HEK293 (cell line): ENCODE data around the gene TMEM63A.

ENCODE experiments used
- CTCF ChIA-PET: fragments of 350-600 bp; formaldehyde crosslinking; extraction: SDS; loops from one replicate; lab custom pipeline; 2021; ENCODE audit warnings: antibody characterized with exemption; lab: Yijun Ruan, JAX
- POLR2A ChIA-PET: fragments of 300-600 bp; formaldehyde crosslinking; extraction: SDS; loops from one replicate; lab custom pipeline; 2020; ENCODE audit warnings: antibody characterized with exemption, inconsistent platforms; lab: Yijun Ruan, JAX
- H3K27ac ChIP-seq: fragments of 200-500 bp; sonication (Bioruptor generic); 2 replicates; pipeline ENCODE4 v1.5.1; 2014; ENCODE audit warnings: low read depth, low read length, control low read depth, inconsistent platforms; ENCODE audit errors: extremely low read depth
- H3K36me3 ChIP-seq, 2 experiments: fragments of 200-500 bp in 1 of 2; sonication (Bioruptor generic) in 1 of 2; 1 replicate in 1 of 2; 2 replicates in 1 of 2; pipeline ENCODE4 v1.5.1; 2014 to 2017; ENCODE audit warnings: inconsistent platforms in 2 of 2, low read length in 2 of 2; ENCODE audit not compliant: control insufficient read depth in 2 of 2, insufficient read depth in 1 of 2
- H3K4me1 ChIP-seq: fragments of 200-500 bp; sonication (Bioruptor generic); 2 replicates; pipeline ENCODE4 v1.5.1; 2014; ENCODE audit warnings: mild to moderate bottlenecking, low read length, inconsistent platforms; ENCODE audit not compliant: control insufficient read depth, insufficient read depth
- H3K4me3 ChIP-seq: 2 replicates; pipeline ENCODE4 v1.5.1; 2011; ENCODE audit warnings: low read depth, mild to moderate bottlenecking, control low read depth, low read length, moderate library complexity
- H3K9me3 ChIP-seq: fragments of 200-500 bp; sonication (Bioruptor generic); 2 replicates; pipeline ENCODE4 v1.5.1; 2014; ENCODE audit warnings: low read depth, low read length, inconsistent platforms; ENCODE audit not compliant: control insufficient read depth, insufficient read depth
- SETDB1 ChIP-seq: IDR thresholded peaks from one replicate; pipeline ENCODE4 v1.6.1; 2017; ENCODE audit warnings: mild to moderate bottlenecking, low read length, moderate library complexity, mixed read lengths; ENCODE audit not compliant: insufficient read length
- ZIC2 ChIP-seq: fragments of 450-650 bp; formaldehyde crosslinking; IDR thresholded peaks from 2 replicates; pipeline ENCODE4 v1.5.1; 2016; ENCODE audit warnings: missing biosample characterization, missing genetic modification characterization
- ZNF114 ChIP-seq: fragments of 450-650 bp; formaldehyde crosslinking; IDR thresholded peaks from 2 replicates; pipeline ENCODE4 v1.5.0; 2017; ENCODE audit warnings: missing biosample characterization, missing genetic modification characterization
- ZNF157 ChIP-seq: fragments of 450-650 bp; formaldehyde crosslinking; IDR thresholded peaks from 2 replicates; pipeline ENCODE4 v1.5.1; 2016; ENCODE audit warnings: missing biosample characterization, missing genetic modification characterization
- ZNF2 ChIP-seq: fragments of 450-650 bp; formaldehyde crosslinking; IDR thresholded peaks from 2 replicates; pipeline ENCODE4 v1.5.1; 2016; ENCODE audit warnings: missing biosample characterization, missing genetic modification characterization
- ZNF214 ChIP-seq: fragments of 450-650 bp; formaldehyde crosslinking; IDR thresholded peaks from 2 replicates; pipeline ENCODE4 v1.5.1; 2017; ENCODE audit warnings: missing biosample characterization, mild to moderate bottlenecking, missing genetic modification characterization, borderline replicate concordance
- ZNF223 ChIP-seq: fragments of 450-650 bp; formaldehyde crosslinking; IDR thresholded peaks from 2 replicates; pipeline ENCODE4 v1.5.1; 2016; ENCODE audit warnings: missing biosample characterization, missing genetic modification characterization
- ZNF23 ChIP-seq: fragments of 450-650 bp; formaldehyde crosslinking; IDR thresholded peaks from 2 replicates; pipeline ENCODE4 v1.5.1; 2016; ENCODE audit warnings: missing biosample characterization, missing genetic modification characterization, borderline replicate concordance
- ZNF302 ChIP-seq: fragments of 450-650 bp; formaldehyde crosslinking; IDR thresholded peaks from 2 replicates; pipeline ENCODE4 v1.5.1; 2016; ENCODE audit warnings: missing biosample characterization, missing genetic modification characterization, low read depth
- ZNF354C ChIP-seq: fragments of 450-650 bp; formaldehyde crosslinking; IDR thresholded peaks from 2 replicates; pipeline ENCODE4 v1.5.1; 2016; ENCODE audit warnings: missing biosample characterization, missing genetic modification characterization, low read depth, borderline replicate concordance
- ZNF37A ChIP-seq: fragments of 450-650 bp; IDR thresholded peaks from 2 replicates; pipeline ENCODE4 v1.5.1; 2018; ENCODE audit warnings: missing biosample characterization, missing genetic modification characterization
- ZNF391 ChIP-seq: fragments of 450-650 bp; formaldehyde crosslinking; IDR thresholded peaks from 2 replicates; pipeline ENCODE4 v1.5.1; 2016; ENCODE audit warnings: low read depth, missing biosample characterization, missing genetic modification characterization, borderline replicate concordance
- ZNF404 ChIP-seq: fragments of 450-650 bp; formaldehyde crosslinking; IDR thresholded peaks from 2 replicates; pipeline ENCODE4 v1.5.1; 2017; ENCODE audit warnings: missing biosample characterization, missing genetic modification characterization
- ZNF510 ChIP-seq: fragments of 450-650 bp; formaldehyde crosslinking; IDR thresholded peaks from 2 replicates; pipeline ENCODE4 v1.5.1; 2018; ENCODE audit warnings: mild to moderate bottlenecking, missing genetic modification characterization, missing biosample characterization; ENCODE audit not compliant: insufficient replicate concordance
- ZNF521 ChIP-seq: fragments of 450-650 bp; formaldehyde crosslinking; IDR thresholded peaks from 2 replicates; pipeline ENCODE4 v1.5.1; 2017; ENCODE audit warnings: missing biosample characterization, mild to moderate bottlenecking, missing genetic modification characterization
- ZNF561 ChIP-seq: fragments of 450-650 bp; IDR thresholded peaks from 2 replicates; pipeline ENCODE4 v1.5.1; 2018; ENCODE audit warnings: missing biosample characterization, missing genetic modification characterization, borderline replicate concordance
- ZNF629 ChIP-seq: fragments of 450-650 bp; formaldehyde crosslinking; IDR thresholded peaks from 2 replicates; pipeline ENCODE4 v1.5.1; 2017; ENCODE audit warnings: missing biosample characterization, missing genetic modification characterization
- ZNF654 ChIP-seq: fragments of 450-650 bp; formaldehyde crosslinking; IDR thresholded peaks from 2 replicates; pipeline ENCODE4 v1.5.1; 2016; ENCODE audit warnings: low read depth, missing biosample characterization, missing genetic modification characterization
- ZNF670 ChIP-seq: fragments of 450-650 bp; formaldehyde crosslinking; IDR thresholded peaks from 2 replicates; pipeline ENCODE4 v1.5.1; 2016; ENCODE audit warnings: missing biosample characterization, missing genetic modification characterization, low read depth
- ZNF785 ChIP-seq: fragments of 450-650 bp; formaldehyde crosslinking; IDR thresholded peaks from 2 replicates; pipeline ENCODE4 v1.5.1; 2016; ENCODE audit warnings: missing biosample characterization, missing genetic modification characterization
- ZNF830 ChIP-seq: fragments of 450-650 bp; IDR thresholded peaks from 2 replicates; pipeline ENCODE4 v1.5.0; 2018; ENCODE audit warnings: missing biosample characterization, missing genetic modification characterization, low read depth, mild to moderate bottlenecking, moderate library complexity
- ZSCAN16 ChIP-seq: fragments of 450-650 bp; formaldehyde crosslinking; IDR thresholded peaks from 2 replicates; pipeline ENCODE4 v1.5.1; 2016; ENCODE audit warnings: missing biosample characterization, missing genetic modification characterization
- ZSCAN23 ChIP-seq: fragments of 450-650 bp; formaldehyde crosslinking; IDR thresholded peaks from 2 replicates; pipeline ENCODE4 v1.5.1; 2016; ENCODE audit warnings: missing biosample characterization, missing genetic modification characterization
- ZSCAN30 ChIP-seq: fragments of 450-650 bp; IDR thresholded peaks from 2 replicates; pipeline ENCODE4 v1.5.1; 2018; ENCODE audit warnings: missing biosample characterization, mild to moderate bottlenecking, missing genetic modification characterization, moderate library complexity
- ZXDB ChIP-seq: fragments of 450-650 bp; formaldehyde crosslinking; IDR thresholded peaks from 2 replicates; pipeline ENCODE4 v1.5.1; 2016; ENCODE audit warnings: missing biosample characterization, missing genetic modification characterization
- TF ChIP-seq, protein P1 (sequence below): IDR thresholded peaks from 2 replicates; pipeline ENCODE4 v1.6.1; 2011; ENCODE audit warnings: mild to moderate bottlenecking, low read depth, low read length, borderline replicate concordance
- TF ChIP-seq, protein P2 (sequence below): fragments of 450-650 bp; formaldehyde crosslinking; IDR thresholded peaks from 2 replicates; pipeline ENCODE4 v1.5.1; 2016; ENCODE audit warnings: missing biosample characterization, missing genetic modification characterization, low read depth
- TF ChIP-seq, protein P3 (sequence below): fragments of 450-650 bp; formaldehyde crosslinking; IDR thresholded peaks from 2 replicates; pipeline ENCODE4 v1.5.1; 2017; ENCODE audit warnings: missing biosample characterization, missing genetic modification characterization
- TF ChIP-seq, protein P4 (sequence below): fragments of 450-650 bp; formaldehyde crosslinking; IDR thresholded peaks from 2 replicates; pipeline ENCODE4 v1.5.1; 2016; ENCODE audit warnings: missing biosample characterization, missing genetic modification characterization

Gene TMEM63A

DNA sequence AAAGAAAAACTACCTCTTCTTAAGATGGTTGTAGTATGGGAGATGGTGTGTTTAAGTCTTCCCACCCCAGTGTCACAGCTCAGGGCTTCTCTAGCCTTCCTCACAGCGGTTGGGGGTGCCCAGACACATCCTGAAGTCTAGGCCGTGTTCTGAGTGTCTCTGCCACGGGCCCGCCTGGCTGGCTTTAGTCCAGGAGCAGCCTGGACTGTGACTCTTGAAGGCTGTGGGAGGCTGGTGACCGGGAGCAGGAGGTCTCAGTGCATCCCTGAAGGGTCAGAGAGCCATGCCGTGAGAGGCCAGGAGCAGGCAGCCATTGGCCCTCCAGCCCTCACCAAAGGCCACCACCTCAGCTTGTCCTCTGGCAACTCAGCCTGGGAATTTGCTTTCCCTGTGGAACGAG lies 67.8 kb downstream of the TMEM63A start (continued):
- TF ChIP-seq, protein P1, sequence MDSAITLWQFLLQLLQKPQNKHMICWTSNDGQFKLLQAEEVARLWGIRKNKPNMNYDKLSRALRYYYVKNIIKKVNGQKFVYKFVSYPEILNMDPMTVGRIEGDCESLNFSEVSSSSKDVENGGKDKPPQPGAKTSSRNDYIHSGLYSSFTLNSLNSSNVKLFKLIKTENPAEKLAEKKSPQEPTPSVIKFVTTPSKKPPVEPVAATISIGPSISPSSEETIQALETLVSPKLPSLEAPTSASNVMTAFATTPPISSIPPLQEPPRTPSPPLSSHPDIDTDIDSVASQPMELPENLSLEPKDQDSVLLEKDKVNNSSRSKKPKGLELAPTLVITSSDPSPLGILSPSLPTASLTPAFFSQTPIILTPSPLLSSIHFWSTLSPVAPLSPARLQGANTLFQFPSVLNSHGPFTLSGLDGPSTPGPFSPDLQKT: no peak
- no peak for TF ChIP-seq ZNF354C (tag by site-specific recombination)
- no peak for TF ChIP-seq ZSCAN23 (tag by site-specific recombination)
- no peak for TF ChIP-seq ZNF521 (tag by site-specific recombination)
- TF ChIP-seq ZNF391 (tag by site-specific recombination): no peak
- no peak for TF ChIP-seq ZNF302
- TF ChIP-seq ZNF510: no peak
- no peak for TF ChIP-seq ZNF670

DNA sequence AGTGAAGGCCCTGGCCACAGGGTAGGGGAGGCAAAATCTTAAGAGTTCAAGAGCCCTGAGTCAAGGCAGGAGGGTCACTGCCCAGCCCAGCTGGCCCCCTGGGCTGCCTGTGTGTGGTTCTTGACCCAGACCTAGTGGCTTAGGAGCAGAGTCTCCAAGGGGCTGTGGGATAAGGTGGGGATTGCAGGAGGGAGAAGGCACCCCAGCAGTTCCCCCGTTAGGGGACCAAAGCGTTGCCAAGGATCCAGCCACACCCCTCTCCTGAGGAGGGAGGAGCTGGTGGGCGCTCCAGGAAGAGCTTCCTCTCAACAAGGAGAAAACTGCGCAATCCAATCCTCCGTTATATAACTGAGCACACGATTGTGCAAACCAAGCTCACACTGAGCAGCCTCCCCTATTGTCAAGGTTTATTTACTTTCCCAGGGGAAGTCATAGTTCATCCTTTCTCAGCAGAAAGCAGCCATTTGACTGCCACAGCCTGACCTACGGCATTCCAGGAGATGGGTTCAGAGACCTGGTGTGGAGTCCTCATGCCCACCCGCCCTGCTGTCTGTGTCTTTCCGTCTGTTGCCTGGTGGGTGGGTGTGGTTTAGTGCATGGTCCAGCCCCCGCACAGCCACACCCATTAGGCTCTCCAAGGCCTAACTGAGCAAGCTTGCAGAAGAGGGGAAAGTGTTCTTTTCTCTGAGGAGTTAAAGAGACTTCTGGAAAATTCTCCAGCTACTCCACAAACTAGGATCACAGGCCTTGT lies 68.8 kb downstream of the TMEM63A start:
- Histone ChIP-seq H3K4me1 (peaks cover 20% of the 10 kb centered on the region), H3K36me3 (peaks cover 0 to 7% of the 10 kb centered on the region in 2 experiments; a peak in 1 of 3 replicates), H3K4me3 (no peak overlapping the region), H3K9me3 (no peaks in the 10 kb centered on the region), H3K27ac (no peak overlapping the region; the same call in 1 of the 2 replicates)
- ChIA-PET POLR2A (interaction anchor here (0.6 to 6.8 kb wide), 7 partner anchors 17 to 202 kb away, joined by 3 to 46 read pairs (median 4); partner anchors contain the start of genes PYCR2, SRP9 and TMEM63A), CTCF (interaction anchor here (0.5 to 2.8 kb wide), 12 partner anchors 10 to 398 kb away, joined by 3 to 10 read pairs (median 4); partner anchors contain the start of gene SRP9)
- TF ChIP-seq ZNF114 (tag by site-specific recombination): no peak
- TF ChIP-seq, protein P2, sequence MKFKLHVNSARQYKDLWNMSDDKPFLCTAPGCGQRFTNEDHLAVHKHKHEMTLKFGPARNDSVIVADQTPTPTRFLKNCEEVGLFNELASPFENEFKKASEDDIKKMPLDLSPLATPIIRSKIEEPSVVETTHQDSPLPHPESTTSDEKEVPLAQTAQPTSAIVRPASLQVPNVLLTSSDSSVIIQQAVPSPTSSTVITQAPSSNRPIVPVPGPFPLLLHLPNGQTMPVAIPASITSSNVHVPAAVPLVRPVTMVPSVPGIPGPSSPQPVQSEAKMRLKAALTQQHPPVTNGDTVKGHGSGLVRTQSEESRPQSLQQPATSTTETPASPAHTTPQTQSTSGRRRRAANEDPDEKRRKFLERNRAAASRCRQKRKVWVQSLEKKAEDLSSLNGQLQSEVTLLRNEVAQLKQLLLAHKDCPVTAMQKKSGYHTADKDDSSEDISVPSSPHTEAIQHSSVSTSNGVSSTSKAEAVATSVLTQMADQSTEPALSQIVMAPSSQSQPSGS (tag by site-specific recombination): no peak
- TF ChIP-seq ZNF785 (tag by site-specific recombination): no peak
- no peak for TF ChIP-seq ZSCAN16 (tag by site-specific recombination)
- TF ChIP-seq ZNF223: no peak
- TF ChIP-seq, protein P3, sequence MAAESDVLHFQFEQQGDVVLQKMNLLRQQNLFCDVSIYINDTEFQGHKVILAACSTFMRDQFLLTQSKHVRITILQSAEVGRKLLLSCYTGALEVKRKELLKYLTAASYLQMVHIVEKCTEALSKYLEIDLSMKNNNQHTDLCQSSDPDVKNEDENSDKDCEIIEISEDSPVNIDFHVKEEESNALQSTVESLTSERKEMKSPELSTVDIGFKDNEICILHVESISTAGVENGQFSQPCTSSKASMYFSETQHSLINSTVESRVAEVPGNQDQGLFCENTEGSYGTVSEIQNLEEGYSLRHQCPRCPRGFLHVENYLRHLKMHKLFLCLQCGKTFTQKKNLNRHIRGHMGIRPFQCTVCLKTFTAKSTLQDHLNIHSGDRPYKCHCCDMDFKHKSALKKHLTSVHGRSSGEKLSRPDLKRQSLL (tag by site-specific recombination): no peak
- no peak for TF ChIP-seq SETDB1
- no peak for TF ChIP-seq ZNF157 (tag by site-specific recombination)
- no peak for TF ChIP-seq ZSCAN30 (tag by site-specific recombination)
- no peak for TF ChIP-seq ZNF23
- TF ChIP-seq ZIC2 (tag by site-specific recombination): peak; percentile 99
- TF ChIP-seq, protein P4, sequence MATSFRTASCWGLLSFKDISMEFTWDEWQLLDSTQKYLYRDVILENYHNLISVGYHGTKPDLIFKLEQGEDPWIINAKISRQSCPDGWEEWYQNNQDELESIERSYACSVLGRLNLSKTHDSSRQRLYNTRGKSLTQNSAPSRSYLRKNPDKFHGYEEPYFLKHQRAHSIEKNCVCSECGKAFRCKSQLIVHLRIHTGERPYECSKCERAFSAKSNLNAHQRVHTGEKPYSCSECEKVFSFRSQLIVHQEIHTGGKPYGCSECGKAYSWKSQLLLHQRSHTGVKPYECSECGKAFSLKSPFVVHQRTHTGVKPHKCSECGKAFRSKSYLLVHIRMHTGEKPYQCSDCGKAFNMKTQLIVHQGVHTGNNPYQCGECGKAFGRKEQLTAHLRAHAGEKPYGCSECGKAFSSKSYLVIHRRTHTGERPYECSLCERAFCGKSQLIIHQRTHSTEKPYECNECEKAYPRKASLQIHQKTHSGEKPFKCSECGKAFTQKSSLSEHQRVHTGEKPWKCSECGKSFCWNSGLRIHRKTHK (tag by site-specific recombination): no peak
- no peak for TF ChIP-seq ZNF404 (tag by site-specific recombination)
- no peak for TF ChIP-seq ZXDB (tag by site-specific recombination)
- TF ChIP-seq ZNF629 (tag by site-specific recombination): peak; percentile 53
- TF ChIP-seq ZNF654: no peak
- no peak for TF ChIP-seq ZNF521 (tag by site-specific recombination)
- TF ChIP-seq ZNF37A (tag by site-specific recombination): no peak
- no peak for TF ChIP-seq ZNF830 (tag by site-specific recombination)
- TF ChIP-seq ZNF561 (tag by site-specific recombination): peak; percentile 85
- no peak for TF ChIP-seq ZNF214 (tag by site-specific recombination)
- 0 out of 2 replicates have a peak, but pooled peaks have one; percentile 43 for TF ChIP-seq ZNF2 (tag by site-specific recombination)
